ENCODE measurements around the gene DIDO1. TPM values are rescaled to one million over a fixed set of nuclear protein-coding genes. Genes with fewer than 3 reads are reported as not detected.

Gene DIDO1
- total RNA-seq, 2 experiments from 2014 or later, result 51.9 to 54.3 TPM

DNA sequence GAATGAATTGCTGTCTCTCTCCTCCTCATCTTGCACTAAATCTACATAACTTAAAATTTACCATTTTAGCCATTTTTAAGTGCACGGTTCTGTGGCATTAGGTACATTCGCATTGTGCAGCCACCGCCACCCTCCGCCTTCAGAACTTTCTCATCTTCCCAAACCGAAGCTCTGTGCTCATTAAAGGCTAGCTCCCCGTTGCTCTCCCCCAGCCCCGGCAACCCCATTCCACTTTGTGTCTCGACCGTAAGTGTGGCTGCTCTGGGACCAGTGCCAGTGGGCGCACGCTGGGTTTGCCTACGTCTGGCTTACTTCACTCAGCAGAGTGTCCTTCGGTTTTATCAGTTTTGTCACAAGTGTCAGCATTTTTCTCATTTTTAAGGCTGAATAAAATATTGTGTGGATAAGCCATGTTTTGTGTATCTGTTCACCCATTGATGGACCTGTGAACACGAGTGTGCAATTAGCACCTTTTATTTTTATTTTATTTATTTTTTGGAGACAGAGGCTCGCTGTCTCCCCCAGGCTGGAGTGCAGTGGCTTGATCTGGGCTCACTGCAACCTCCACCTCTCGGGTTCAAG, 43.0 kb upstream of the DIDO1 start:
- no peaks in the 10 kb centered on the region for H3K36me3 Mint-ChIP-seq (ENCODE audit: low read depth)
- peaks cover 14% of the 10 kb centered on the region for H3K4me1 Mint-ChIP-seq (ENCODE audit: low read depth)
- no peak overlapping the region for H3K4me3 Mint-ChIP-seq
- Histone ChIP-seq H3K9me3 (ENCODE audit: control insufficient read depth in 1 of 2, insufficient read depth in 1 of 2, low read length in 2 of 2) (peaks cover 0 to 3% of the 10 kb centered on the region in 2 experiments), H3K4me1 (ENCODE audit: insufficient read depth, low read length) (peaks cover 14% of the 10 kb centered on the region), H3K27ac (ENCODE audit: low read depth in 1 of 2, low read length in 2 of 2) (no peak overlapping the region), H3K4me3 (ENCODE audit: low read length) (no peak overlapping the region), H3K36me3 (ENCODE audit: insufficient read depth, low read length) (no peaks in the 10 kb centered on the region), H3K27me3 (ENCODE audit: control insufficient read depth in 1 of 2, insufficient read depth in 2 of 2, low read length in 2 of 2) (peaks cover 16 to 21% of the 10 kb centered on the region in 2 experiments)
- POLR2A ChIA-PET, result no interaction called here
- TF ChIP-seq, protein P1, sequence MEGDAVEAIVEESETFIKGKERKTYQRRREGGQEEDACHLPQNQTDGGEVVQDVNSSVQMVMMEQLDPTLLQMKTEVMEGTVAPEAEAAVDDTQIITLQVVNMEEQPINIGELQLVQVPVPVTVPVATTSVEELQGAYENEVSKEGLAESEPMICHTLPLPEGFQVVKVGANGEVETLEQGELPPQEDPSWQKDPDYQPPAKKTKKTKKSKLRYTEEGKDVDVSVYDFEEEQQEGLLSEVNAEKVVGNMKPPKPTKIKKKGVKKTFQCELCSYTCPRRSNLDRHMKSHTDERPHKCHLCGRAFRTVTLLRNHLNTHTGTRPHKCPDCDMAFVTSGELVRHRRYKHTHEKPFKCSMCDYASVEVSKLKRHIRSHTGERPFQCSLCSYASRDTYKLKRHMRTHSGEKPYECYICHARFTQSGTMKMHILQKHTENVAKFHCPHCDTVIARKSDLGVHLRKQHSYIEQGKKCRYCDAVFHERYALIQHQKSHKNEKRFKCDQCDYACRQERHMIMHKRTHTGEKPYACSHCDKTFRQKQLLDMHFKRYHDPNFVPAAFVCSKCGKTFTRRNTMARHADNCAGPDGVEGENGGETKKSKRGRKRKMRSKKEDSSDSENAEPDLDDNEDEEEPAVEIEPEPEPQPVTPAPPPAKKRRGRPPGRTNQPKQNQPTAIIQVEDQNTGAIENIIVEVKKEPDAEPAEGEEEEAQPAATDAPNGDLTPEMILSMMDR (IDR thresholded peaks at IDR 0.05), result no peak
- ATAC-seq (ENCODE audit: poor library complexity) (no peak), DNase-seq (no peak)
- CTCF ChIA-PET, result no interaction called here
- no peaks in the 10 kb centered on the region for H3K9me3 Mint-ChIP-seq
- intact Hi-C loops (cut with DNase I, micrococcal nuclease), result no loop called here
- H3K27me3 Mint-ChIP-seq, result peaks cover 27% of the 10 kb centered on the region
- no peak overlapping the region for H3K27ac Mint-ChIP-seq

DNA sequence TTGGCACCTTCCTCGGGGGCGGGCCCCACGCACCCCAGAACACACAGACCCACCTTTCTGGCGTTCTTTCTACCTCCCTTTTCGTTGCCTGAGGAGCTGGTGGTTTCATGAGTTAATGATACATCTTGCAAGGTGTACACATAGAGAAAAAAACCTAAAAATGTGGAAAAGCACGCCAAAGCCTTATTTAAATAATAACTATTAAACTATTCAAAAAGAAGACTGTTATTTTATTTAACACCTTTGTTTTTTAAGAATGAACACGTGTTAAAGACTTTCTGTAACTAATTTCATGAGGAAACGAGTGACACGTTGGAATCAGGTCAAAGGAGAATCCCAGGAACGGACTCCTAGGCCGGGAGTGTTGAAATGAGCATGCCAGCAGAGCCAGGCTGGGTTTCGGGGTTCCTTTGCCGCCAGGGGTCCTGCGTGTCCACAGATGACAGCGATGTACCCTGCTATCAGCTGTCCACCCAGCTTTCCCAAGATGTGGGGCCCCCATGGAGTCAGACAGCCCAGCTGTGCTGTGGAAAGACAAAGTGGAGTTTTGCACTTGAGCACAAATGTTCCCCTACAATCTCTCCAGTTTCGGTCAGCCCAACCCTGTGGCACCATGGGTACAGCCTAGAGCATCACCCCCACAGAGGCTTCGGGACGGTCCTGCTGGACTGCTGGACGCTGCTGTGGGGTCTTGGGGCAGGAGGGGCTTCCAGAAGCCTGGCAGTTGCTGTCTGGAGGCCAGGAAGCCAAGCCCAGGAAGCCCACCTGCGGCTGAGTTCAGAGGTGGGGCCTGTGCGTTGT, 42.3 kb upstream of the DIDO1 start:
- ChIA-PET POLR2A (no interaction called here), CTCF (no interaction called here)
- peaks cover 0 to 3% of the 10 kb centered on the region in 2 experiments for H3K9me3 ChIP-seq (ENCODE audit: control insufficient read depth in 1 of 2, insufficient read depth in 1 of 2, low read length in 2 of 2)
- H3K4me3 Mint-ChIP-seq, result no peak overlapping the region
- intact Hi-C loops (cut with DNase I, micrococcal nuclease), result no loop called here
- TF ChIP-seq, protein P1 (IDR thresholded peaks at IDR 0.05), result no peak
- peaks cover 14% of the 10 kb centered on the region for H3K4me1 ChIP-seq (ENCODE audit: insufficient read depth, low read length)
- no peak overlapping the region for H3K27ac ChIP-seq (ENCODE audit: low read depth in 1 of 2, low read length in 2 of 2)
- no peaks in the 10 kb centered on the region for H3K9me3 Mint-ChIP-seq
- no peaks in the 10 kb centered on the region for H3K36me3 ChIP-seq (ENCODE audit: insufficient read depth, low read length)
- H3K27ac Mint-ChIP-seq, result no peak overlapping the region
- ATAC-seq (ENCODE audit: poor library complexity) (no peak), DNase-seq (no peak)
- no peak overlapping the region for H3K4me3 ChIP-seq (ENCODE audit: low read length)
- peaks cover 10 to 14% of the 10 kb centered on the region in 2 experiments for H3K27me3 ChIP-seq (ENCODE audit: control insufficient read depth in 1 of 2, insufficient read depth in 2 of 2, low read length in 2 of 2)
- peaks cover 14% of the 10 kb centered on the region for H3K4me1 Mint-ChIP-seq (ENCODE audit: low read depth)
- H3K36me3 Mint-ChIP-seq (ENCODE audit: low read depth), result no peaks in the 10 kb centered on the region
- peaks cover 21% of the 10 kb centered on the region for H3K27me3 Mint-ChIP-seq

DNA sequence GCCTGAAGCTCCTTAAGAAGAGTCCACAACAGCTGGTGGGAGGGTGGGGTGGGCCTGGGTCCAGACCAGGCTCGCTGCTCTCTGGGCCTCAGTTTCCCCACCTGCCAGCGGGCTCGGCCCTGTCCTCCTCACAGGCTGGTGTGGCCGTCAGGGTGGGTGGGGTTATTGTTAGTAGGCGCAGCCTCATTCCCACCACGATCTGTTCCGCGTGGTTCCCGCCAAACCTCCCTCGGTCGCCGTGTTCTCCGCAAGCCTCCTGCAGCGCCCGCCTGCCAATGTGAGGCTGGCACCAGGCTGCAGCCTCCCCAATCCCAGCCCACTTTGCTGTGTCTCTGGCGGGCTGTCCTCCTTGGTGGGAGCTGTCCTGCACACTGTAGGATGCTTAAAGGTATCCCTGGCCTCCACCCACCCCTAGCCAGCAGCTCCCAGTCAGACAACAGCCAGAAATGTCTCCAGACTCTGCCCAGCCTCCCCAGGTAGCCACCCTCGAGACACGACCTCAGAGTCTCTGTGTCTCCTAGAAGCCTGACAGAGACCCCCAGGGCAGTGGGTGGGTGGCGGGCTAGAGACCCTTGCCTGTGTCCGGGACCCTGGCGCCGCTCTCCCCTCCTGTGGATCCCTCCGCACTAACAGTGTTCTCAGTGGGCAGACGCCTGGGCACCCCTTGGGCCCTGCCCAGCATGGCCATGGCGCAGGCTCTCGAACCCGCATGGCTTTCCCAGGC, 41.5 kb upstream of the DIDO1 start:
- Mint-ChIP-seq H3K36me3 (ENCODE audit: low read depth) (no peaks in the 10 kb centered on the region), H3K4me3 (no peak overlapping the region), H3K27me3 (peaks cover 15% of the 10 kb centered on the region), H3K27ac (no peak overlapping the region), H3K4me1 (ENCODE audit: low read depth) (peaks cover 14% of the 10 kb centered on the region), H3K9me3 (no peaks in the 10 kb centered on the region)
- ChIA-PET CTCF (no interaction called here), POLR2A (no interaction called here)
- TF ChIP-seq, protein P1 (IDR thresholded peaks at IDR 0.05), result no peak
- peaks cover 5 to 6% of the 10 kb centered on the region in 2 experiments for H3K27me3 ChIP-seq (ENCODE audit: control insufficient read depth in 1 of 2, insufficient read depth in 2 of 2, low read length in 2 of 2)
- intact Hi-C loops (cut with DNase I, micrococcal nuclease), result no loop called here
- H3K4me3 ChIP-seq (ENCODE audit: low read length), result no peak overlapping the region
- ATAC-seq (ENCODE audit: poor library complexity) (no peak), DNase-seq (no peak)
- peaks cover 0 to 3% of the 10 kb centered on the region in 2 experiments for H3K9me3 ChIP-seq (ENCODE audit: control insufficient read depth in 1 of 2, insufficient read depth in 1 of 2, low read length in 2 of 2)
- H3K36me3 ChIP-seq (ENCODE audit: insufficient read depth, low read length), result no peaks in the 10 kb centered on the region
- H3K4me1 ChIP-seq (ENCODE audit: insufficient read depth, low read length), result peaks cover 7% of the 10 kb centered on the region
- no peak overlapping the region for H3K27ac ChIP-seq (ENCODE audit: low read depth in 1 of 2, low read length in 2 of 2)
